Medulla oblongata (tissue), 1 donor: ENCODE results near the gene RAB27B.
"Not testable (repeated sequence)": the region's sequence is repeated elsewhere in the genome, so short reads cannot be mapped to it uniquely, and the experiment has no call there.

ENCODE experiments used
- DNase-seq: peaks from one replicate; pipeline ENCODE4 v3.0.0-alpha.2; 2015; ENCODE audit errors: extremely low spot score

Gene RAB27B

GRCh38 chr18:54815086-54815485 lies 13.2 kb upstream of the RAB27B start:
- DNase-seq = no peak

GRCh38 chr18:54820785-54821275 lies 7.4 kb upstream of the RAB27B start:
- not testable (repeated sequence) for DNase-seq

GRCh38 chr18:54822872-54823845 lies 5.1 kb upstream of the RAB27B start:
- no peak for DNase-seq

GRCh38 chr18:54824761-54825160 lies 3.5 kb upstream of the RAB27B start:
- DNase-seq = no peak

- no peak for DNase-seq
Observed at GRCh38 chr18:54825601-54826344, 2.5 kb upstream of the RAB27B start.

- no peak for DNase-seq
Observed at GRCh38 chr18:54828986-54829385, 709 bp downstream of the RAB27B start.

- DNase-seq = no peak
Observed at GRCh38 chr18:54829856-54830255, 1.6 kb downstream of the RAB27B start.

GRCh38 chr18:54830260-54830659 lies 2.0 kb downstream of the RAB27B start:
- no peak for DNase-seq

- DNase-seq = no peak
Observed at GRCh38 chr18:54830866-54831265, 2.6 kb downstream of the RAB27B start.

GRCh38 chr18:54835944-54836343 lies 7.7 kb downstream of the RAB27B start:
- no peak for DNase-seq

- no peak for DNase-seq
Observed at GRCh38 chr18:54843314-54843713, 15.0 kb downstream of the RAB27B start.

- no peak for DNase-seq
Observed at GRCh38 chr18:54845787-54846186, 17.5 kb downstream of the RAB27B start.

GRCh38 chr18:54848121-54848520 lies 19.8 kb downstream of the RAB27B start:
- DNase-seq = no peak

- DNase-seq = no peak
Observed at GRCh38 chr18:54849683-54850082, 21.4 kb downstream of the RAB27B start.

- no peak for DNase-seq
Observed at GRCh38 chr18:54850598-54850997, 22.3 kb downstream of the RAB27B start.

- DNase-seq = no peak
Observed at GRCh38 chr18:54852780-54853675, 24.8 kb downstream of the RAB27B start.

GRCh38 chr18:54855050-54855449 lies 26.8 kb downstream of the RAB27B start:
- DNase-seq = not testable (repeated sequence)

GRCh38 chr18:54856105-54856646 lies 27.9 kb downstream of the RAB27B start:
- DNase-seq = no peak

- DNase-seq = no peak
Observed at GRCh38 chr18:54857499-54857898, 29.2 kb downstream of the RAB27B start.

- no peak for DNase-seq
Observed at GRCh38 chr18:54859667-54860421, 31.6 kb downstream of the RAB27B start.
